Memory B cell (primary cell): ENCODE results near the gene PRKCA.

Experiments used
- ATAC-seq: fragments of 150-1000 bp; cut with Tn5 transposase; 2 replicates; pipeline ENCODE4 v1.10.0; 2021; ENCODE audit warnings: low read depth, mild to moderate bottlenecking, moderate library complexity
- DNase-seq, 2 donors: peaks; one replicate each; pipeline ENCODE4 v3.0.0; 2022; ENCODE audit warnings: low spot score in 2 of 2
- H3K27ac Mint-ChIP-seq: one replicate; pipeline ENCODE4 v1.8.0; 2022; ENCODE audit warnings: mild to moderate bottlenecking, moderate library complexity, mixed read lengths
- H3K27me3 Mint-ChIP-seq: one replicate; pipeline ENCODE4 v1.8.0; 2022; ENCODE audit warnings: mixed read lengths
- H3K36me3 Mint-ChIP-seq: one replicate; pipeline ENCODE4 v1.8.0; 2022; ENCODE audit warnings: mild to moderate bottlenecking, mixed read lengths
- H3K4me1 Mint-ChIP-seq: one replicate; pipeline ENCODE4 v1.8.0; 2022; ENCODE audit warnings: mixed read lengths
- H3K4me3 Mint-ChIP-seq: one replicate; pipeline ENCODE4 v1.8.0; 2022; ENCODE audit warnings: mild to moderate bottlenecking, moderate library complexity, mixed read lengths
- H3K9me3 Mint-ChIP-seq: one replicate; pipeline ENCODE4 v1.8.0; 2022; ENCODE audit warnings: mixed read lengths

The PRKCA gene

GRCh38 chr17:66560691-66561090, 258.3 kb downstream of the PRKCA start:
- H3K36me3 Mint-ChIP-seq = no peaks in the 10 kb centered on the region
- H3K27me3 Mint-ChIP-seq = no peaks in the 10 kb centered on the region
- no peak for ATAC-seq
- no peaks in the 10 kb centered on the region for H3K4me1 Mint-ChIP-seq
- DNase-seq = no peak
- no peak overlapping the region for H3K27ac Mint-ChIP-seq
- H3K9me3 Mint-ChIP-seq = no peaks in the 10 kb centered on the region
- no peak overlapping the region for H3K4me3 Mint-ChIP-seq

- no peaks in the 10 kb centered on the region for H3K9me3 Mint-ChIP-seq
- H3K27me3 Mint-ChIP-seq = no peaks in the 10 kb centered on the region
- H3K36me3 Mint-ChIP-seq = no peaks in the 10 kb centered on the region
- ATAC-seq (no peak), DNase-seq (no peak)
- no peaks in the 10 kb centered on the region for H3K4me1 Mint-ChIP-seq
- no peak overlapping the region for H3K4me3 Mint-ChIP-seq
- H3K27ac Mint-ChIP-seq = no peak overlapping the region
Observed at GRCh38 chr17:66562119-66562518, 259.7 kb downstream of the PRKCA start.

- no peak overlapping the region for H3K4me3 Mint-ChIP-seq
- DNase-seq = no peak
- H3K4me1 Mint-ChIP-seq = no peaks in the 10 kb centered on the region
- H3K27ac Mint-ChIP-seq = no peak overlapping the region
- ATAC-seq = no peak
- H3K27me3 Mint-ChIP-seq = no peaks in the 10 kb centered on the region
- peaks cover 2% of the 10 kb centered on the region for H3K36me3 Mint-ChIP-seq
- peaks cover 2% of the 10 kb centered on the region for H3K9me3 Mint-ChIP-seq
Observed at GRCh38 chr17:66564992-66565465, 262.6 kb downstream of the PRKCA start.

GRCh38 chr17:66567234-66568170, 265.1 kb downstream of the PRKCA start:
- H3K9me3 Mint-ChIP-seq = peaks cover 2% of the 10 kb centered on the region

GRCh38 chr17:66569572-66569971, 267.2 kb downstream of the PRKCA start:
- DNase-seq (no peak), ATAC-seq (no peak)
- Mint-ChIP-seq H3K27me3 (no peaks in the 10 kb centered on the region), H3K4me3 (no peak overlapping the region), H3K27ac (no peak overlapping the region), H3K9me3 (peaks cover 2% of the 10 kb centered on the region), H3K36me3 (peaks cover 2% of the 10 kb centered on the region), H3K4me1 (no peaks in the 10 kb centered on the region)

More at GRCh38 chr17:66567234-66568170, 265.1 kb downstream of the PRKCA start:
- Mint-ChIP-seq H3K4me3 (no peak overlapping the region), H3K36me3 (peaks cover 2% of the 10 kb centered on the region), H3K27ac (no peak overlapping the region), H3K27me3 (no peaks in the 10 kb centered on the region), H3K4me1 (no peaks in the 10 kb centered on the region)
- DNase-seq (peak; percentile 37 to 61), ATAC-seq (peak; percentile 43)

- Mint-ChIP-seq H3K4me1 (no peaks in the 10 kb centered on the region), H3K9me3 (peaks cover 2% of the 10 kb centered on the region), H3K27me3 (no peaks in the 10 kb centered on the region), H3K4me3 (no peak overlapping the region), H3K27ac (no peak overlapping the region), H3K36me3 (peaks cover 2% of the 10 kb centered on the region)
- ATAC-seq = no peak
- DNase-seq = no peak
Observed at GRCh38 chr17:66570447-66571195, 268.2 kb downstream of the PRKCA start.

GRCh38 chr17:66571745-66572144, 269.3 kb downstream of the PRKCA start:
- Mint-ChIP-seq H3K9me3 (peaks cover 2% of the 10 kb centered on the region), H3K4me1 (no peaks in the 10 kb centered on the region), H3K36me3 (peaks cover 2% of the 10 kb centered on the region), H3K27me3 (no peaks in the 10 kb centered on the region), H3K4me3 (no peak overlapping the region), H3K27ac (no peak overlapping the region)
- ATAC-seq = no peak
- DNase-seq = no peak

GRCh38 chr17:66573078-66573477, 270.7 kb downstream of the PRKCA start:
- H3K4me3 Mint-ChIP-seq = no peak overlapping the region
- peaks cover 2% of the 10 kb centered on the region for H3K9me3 Mint-ChIP-seq
- no peak for DNase-seq
- H3K36me3 Mint-ChIP-seq = peaks cover 2% of the 10 kb centered on the region
- H3K27me3 Mint-ChIP-seq = no peaks in the 10 kb centered on the region
- no peaks in the 10 kb centered on the region for H3K4me1 Mint-ChIP-seq
- no peak for ATAC-seq
- H3K27ac Mint-ChIP-seq = no peak overlapping the region

- Mint-ChIP-seq H3K27ac (no peak overlapping the region), H3K27me3 (no peaks in the 10 kb centered on the region), H3K9me3 (peaks cover 2% of the 10 kb centered on the region), H3K36me3 (peaks cover 2% of the 10 kb centered on the region), H3K4me3 (no peak overlapping the region), H3K4me1 (no peaks in the 10 kb centered on the region)
- DNase-seq = no peak
- no peak for ATAC-seq
Observed at GRCh38 chr17:66574123-66574522, 271.7 kb downstream of the PRKCA start.

- no peak for DNase-seq
- H3K36me3 Mint-ChIP-seq = no peaks in the 10 kb centered on the region
- no peak for ATAC-seq
- no peak overlapping the region for H3K4me3 Mint-ChIP-seq
- H3K4me1 Mint-ChIP-seq = no peaks in the 10 kb centered on the region
- H3K27me3 Mint-ChIP-seq = no peaks in the 10 kb centered on the region
- H3K27ac Mint-ChIP-seq = no peak overlapping the region
- H3K9me3 Mint-ChIP-seq = no peaks in the 10 kb centered on the region
Observed at GRCh38 chr17:66576473-66576872, 274.1 kb downstream of the PRKCA start.

- ATAC-seq = no peak
Observed at GRCh38 chr17:66577041-66577440, 274.6 kb downstream of the PRKCA start.

GRCh38 chr17:66578781-66579489, 276.5 kb downstream of the PRKCA start:
- H3K9me3 Mint-ChIP-seq = peaks cover 3% of the 10 kb centered on the region
- ATAC-seq = no peak
- no peak overlapping the region for H3K4me3 Mint-ChIP-seq
- H3K27ac Mint-ChIP-seq = no peak overlapping the region
- H3K27me3 Mint-ChIP-seq = no peaks in the 10 kb centered on the region
- no peaks in the 10 kb centered on the region for H3K4me1 Mint-ChIP-seq
- H3K36me3 Mint-ChIP-seq = no peaks in the 10 kb centered on the region
- DNase-seq = no peak

More at GRCh38 chr17:66577041-66577440, 274.6 kb downstream of the PRKCA start:
- H3K27me3 Mint-ChIP-seq = no peaks in the 10 kb centered on the region
- no peak overlapping the region for H3K4me3 Mint-ChIP-seq
- no peak for DNase-seq
- H3K4me1 Mint-ChIP-seq = no peaks in the 10 kb centered on the region
- no peaks in the 10 kb centered on the region for H3K36me3 Mint-ChIP-seq
- H3K27ac Mint-ChIP-seq = no peak overlapping the region
- no peaks in the 10 kb centered on the region for H3K9me3 Mint-ChIP-seq

GRCh38 chr17:66579556-66579955, 277.1 kb downstream of the PRKCA start:
- no peaks in the 10 kb centered on the region for H3K4me1 Mint-ChIP-seq
- no peaks in the 10 kb centered on the region for H3K27me3 Mint-ChIP-seq
- no peaks in the 10 kb centered on the region for H3K36me3 Mint-ChIP-seq
- H3K4me3 Mint-ChIP-seq = no peak overlapping the region
- no peak overlapping the region for H3K27ac Mint-ChIP-seq
- ATAC-seq = no peak
- peaks cover 3% of the 10 kb centered on the region for H3K9me3 Mint-ChIP-seq
- DNase-seq = no peak
